Suprapubic skin (tissue), 4 donors: ENCODE results near the gene TGDS. TPM values are rescaled to one million over a fixed set of nuclear protein-coding genes. Genes with fewer than 3 reads are reported as not detected.

Experiments
- DNase-seq, 2 donors: peaks; one replicate each; pipeline ENCODE4 v3.0.0-alpha.2; 2019; ENCODE audit warnings: low spot score in 2 of 2
- H3K27ac ChIP-seq: fragments of 200-600 bp; sonication (generic); one replicate; pipeline ENCODE4 v1.5.1; 2019
- H3K27me3 ChIP-seq: fragments of 200-600 bp; sonication (generic); one replicate; pipeline ENCODE4 v1.5.1; 2019
- H3K36me3 ChIP-seq: fragments of 200-600 bp; sonication (generic); one replicate; pipeline ENCODE4 v1.5.1; 2019
- H3K4me1 ChIP-seq: fragments of 200-600 bp; sonication (generic); one replicate; pipeline ENCODE4 v1.5.1; 2019
- H3K4me3 ChIP-seq: fragments of 200-600 bp; sonication (generic); one replicate; pipeline ENCODE4 v1.5.1; 2019; ENCODE audit warnings: mild to moderate bottlenecking
- H3K9me3 ChIP-seq: fragments of 200-600 bp; sonication (generic); one replicate; pipeline ENCODE4 v1.5.1; 2019
- EP300 ChIP-seq: sonication (generic); formaldehyde crosslinking; IDR thresholded peaks from one replicate; pipeline ENCODE4 v1.6.1; 2017; ENCODE audit warnings: antibody characterized with exemption
- POLR2A ChIP-seq, 2 donors: fragments of 450-650 bp; IDR thresholded peaks; one replicate each; pipeline ENCODE4 v1.6.1; 2017; ENCODE audit warnings: antibody characterized with exemption in 2 of 2, mild to moderate bottlenecking in 2 of 2, moderate library complexity in 2 of 2
- POLR2AphosphoS5 ChIP-seq, 3 donors: sonication (generic); formaldehyde crosslinking; IDR thresholded peaks; one replicate each; pipeline ENCODE4 v1.6.1; 2017; ENCODE audit warnings: antibody characterized with exemption in 3 of 3
- WGBS: methylation state at CpG from one replicate; pipeline ENCODE4 v1.1.5; 2018; 5-methylcytosine and 5-hydroxymethylcytosine counted together
- total RNA-seq, 4 donors: library from RNA; depleted of rRNA; stranded (reverse); fragments of >200 nt; gene quantifications; one replicate each; pipeline ENCODE4 v1.1.0, GENCODE V29; 2016
- TF ChIP-seq, protein P1 (sequence below), 2 donors: fragments of 200-600 bp in 1 of 2; fragments of 450-650 bp in 1 of 2; sonication (generic) in 1 of 2; IDR thresholded peaks; one replicate each; pipeline ENCODE4 v1.5.1; 2016 to 2019; ENCODE audit warnings: antibody characterized with exemption in 2 of 2, mild to moderate bottlenecking in 1 of 2, moderate library complexity in 1 of 2

TGDS gene
- total RNA-seq, 4 donors from 2014 or later, result 7.4 to 9.3 (median 8.0) TPM

DNA sequence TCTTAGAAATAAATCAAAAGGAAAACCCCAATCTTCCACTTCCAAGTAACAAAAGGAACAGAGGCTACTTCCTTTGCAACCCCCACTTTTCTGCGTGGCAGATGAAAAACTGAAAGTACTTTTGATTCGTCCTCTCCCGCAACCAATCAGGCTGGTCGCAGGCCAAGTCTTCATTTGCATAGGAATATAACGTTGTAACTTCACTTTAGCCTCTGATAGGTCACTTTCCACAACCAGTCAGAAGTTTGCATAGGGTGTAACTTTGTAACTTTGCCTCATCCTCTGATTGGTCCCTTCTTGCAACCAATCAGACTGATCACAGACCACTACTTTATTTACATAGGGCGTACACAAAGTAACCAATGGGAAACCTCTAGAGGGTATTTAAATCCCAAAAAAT, 37.2 kb downstream of the TGDS start:
- 73% methylated on average over 6 of the region's 6 CpGs for WGBS

DNA sequence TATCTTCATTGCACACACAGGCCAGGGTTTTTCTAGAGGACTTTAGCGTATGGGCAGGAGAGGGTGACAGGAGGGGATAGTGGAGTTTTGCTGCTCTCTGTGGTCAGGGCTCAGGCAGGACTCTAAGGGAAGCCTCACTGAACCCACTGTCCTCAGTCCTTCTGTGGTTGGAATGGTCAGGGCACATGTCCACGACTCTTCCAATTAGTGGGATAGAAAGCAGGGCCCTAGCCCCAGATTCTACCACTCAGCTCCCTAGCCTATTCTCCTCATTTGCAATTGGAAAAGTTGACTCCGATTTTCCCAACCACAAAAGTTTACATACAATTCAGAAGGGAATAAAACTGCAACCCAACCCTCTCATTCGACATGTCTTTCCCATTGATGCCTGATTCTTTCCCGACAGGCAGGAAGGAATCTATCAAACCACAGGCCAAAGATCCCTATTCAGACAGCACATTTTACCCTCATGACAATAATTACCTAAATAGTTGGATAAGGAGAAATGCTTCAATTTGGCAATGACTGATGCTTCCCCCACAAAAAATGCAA, 38.2 kb downstream of the TGDS start:
- no peak for DNase-seq
- H3K27me3 ChIP-seq, result no peaks in the 10 kb centered on the region
- no peak overlapping the region for H3K4me3 ChIP-seq
- no peak overlapping the region for H3K27ac ChIP-seq
- H3K9me3 ChIP-seq, result no peaks in the 10 kb centered on the region
- H3K4me1 ChIP-seq, result no peaks in the 10 kb centered on the region
- H3K36me3 ChIP-seq, result no peaks in the 10 kb centered on the region
- no peak for TF ChIP-seq POLR2AphosphoS5 (IDR thresholded peaks at IDR 0.05)
- TF ChIP-seq EP300, result no peak
- TF ChIP-seq POLR2A (IDR thresholded peaks at IDR 0.05), result no peak
- TF ChIP-seq, protein P1, sequence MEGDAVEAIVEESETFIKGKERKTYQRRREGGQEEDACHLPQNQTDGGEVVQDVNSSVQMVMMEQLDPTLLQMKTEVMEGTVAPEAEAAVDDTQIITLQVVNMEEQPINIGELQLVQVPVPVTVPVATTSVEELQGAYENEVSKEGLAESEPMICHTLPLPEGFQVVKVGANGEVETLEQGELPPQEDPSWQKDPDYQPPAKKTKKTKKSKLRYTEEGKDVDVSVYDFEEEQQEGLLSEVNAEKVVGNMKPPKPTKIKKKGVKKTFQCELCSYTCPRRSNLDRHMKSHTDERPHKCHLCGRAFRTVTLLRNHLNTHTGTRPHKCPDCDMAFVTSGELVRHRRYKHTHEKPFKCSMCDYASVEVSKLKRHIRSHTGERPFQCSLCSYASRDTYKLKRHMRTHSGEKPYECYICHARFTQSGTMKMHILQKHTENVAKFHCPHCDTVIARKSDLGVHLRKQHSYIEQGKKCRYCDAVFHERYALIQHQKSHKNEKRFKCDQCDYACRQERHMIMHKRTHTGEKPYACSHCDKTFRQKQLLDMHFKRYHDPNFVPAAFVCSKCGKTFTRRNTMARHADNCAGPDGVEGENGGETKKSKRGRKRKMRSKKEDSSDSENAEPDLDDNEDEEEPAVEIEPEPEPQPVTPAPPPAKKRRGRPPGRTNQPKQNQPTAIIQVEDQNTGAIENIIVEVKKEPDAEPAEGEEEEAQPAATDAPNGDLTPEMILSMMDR (IDR thresholded peaks at IDR 0.05), result no peak
- WGBS, result 82% methylated on average over 5 of the region's 5 CpGs

More for the DNA sequence above, 37.2 kb downstream of the TGDS start:
- Histone ChIP-seq H3K36me3 (no peaks in the 10 kb centered on the region), H3K27ac (no peak overlapping the region), H3K4me1 (no peaks in the 10 kb centered on the region), H3K4me3 (no peak overlapping the region), H3K27me3 (no peaks in the 10 kb centered on the region), H3K9me3 (no peaks in the 10 kb centered on the region)
- DNase-seq, result no peak
- TF ChIP-seq, protein P1 (IDR thresholded peaks at IDR 0.05), result no peak
- TF ChIP-seq POLR2AphosphoS5 (IDR thresholded peaks at IDR 0.05), result no peak
- TF ChIP-seq POLR2A (IDR thresholded peaks at IDR 0.05), result no peak
- no peak for TF ChIP-seq EP300

DNA sequence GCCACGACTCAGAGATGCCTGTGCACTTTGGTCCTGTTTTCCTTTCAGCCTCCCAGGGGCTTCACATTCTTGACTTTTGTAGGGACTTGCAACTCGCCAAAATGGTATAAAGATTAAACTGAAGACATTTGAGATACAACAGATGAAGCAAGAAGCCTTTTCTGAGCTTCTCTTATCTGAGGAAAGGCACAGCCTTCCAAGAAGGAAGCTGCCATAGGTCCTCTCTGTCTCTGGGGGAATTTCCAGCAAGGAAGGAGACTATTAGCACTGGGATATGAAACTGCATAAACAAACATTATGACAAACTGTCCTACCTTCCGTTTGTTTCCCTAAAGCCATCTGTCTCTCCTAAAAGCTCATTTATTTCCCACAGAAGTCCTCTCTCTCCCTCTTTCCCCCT, 39.3 kb downstream of the TGDS start:
- WGBS, result 68% methylated on average over 3 of the region's 3 CpGs
- Histone ChIP-seq H3K36me3 (no peaks in the 10 kb centered on the region), H3K4me3 (no peak overlapping the region), H3K9me3 (no peaks in the 10 kb centered on the region), H3K27me3 (no peaks in the 10 kb centered on the region), H3K27ac (no peak overlapping the region), H3K4me1 (no peaks in the 10 kb centered on the region)
- DNase-seq, result no peak
- no peak for TF ChIP-seq POLR2AphosphoS5 (IDR thresholded peaks at IDR 0.05)
- TF ChIP-seq EP300, result no peak
- TF ChIP-seq POLR2A (IDR thresholded peaks at IDR 0.05), result no peak
- TF ChIP-seq, protein P1 (IDR thresholded peaks at IDR 0.05), result no peak

DNA sequence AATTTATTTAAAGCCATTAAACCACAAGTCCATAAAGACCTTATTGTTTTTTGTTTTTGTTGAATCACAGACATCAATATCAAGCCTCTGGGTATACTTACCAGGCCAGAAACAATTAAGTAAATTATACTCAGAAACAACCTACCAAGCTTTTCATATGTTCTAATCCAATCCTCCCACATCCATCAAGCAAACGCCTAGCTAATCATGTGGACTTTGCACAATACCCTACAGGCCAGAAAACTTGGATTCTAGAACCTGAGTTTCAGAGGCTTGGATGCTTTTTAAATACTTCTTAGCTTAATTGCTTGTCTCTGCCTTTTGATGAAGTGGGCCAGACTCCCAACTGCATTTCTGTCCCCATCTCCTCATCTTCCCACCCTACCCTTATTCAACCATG, 39.9 kb downstream of the TGDS start:
- TF ChIP-seq POLR2A (IDR thresholded peaks at IDR 0.05) (no peak), EP300 (no peak), POLR2AphosphoS5 (IDR thresholded peaks at IDR 0.05) (no peak)
- DNase-seq, result no peak
- H3K4me1 ChIP-seq, result no peaks in the 10 kb centered on the region
- no peak overlapping the region for H3K4me3 ChIP-seq
- no peak overlapping the region for H3K27ac ChIP-seq
- 48% methylated on average over 1 of the region's 1 CpG for WGBS
- no peaks in the 10 kb centered on the region for H3K9me3 ChIP-seq
- no peaks in the 10 kb centered on the region for H3K36me3 ChIP-seq
- H3K27me3 ChIP-seq, result no peaks in the 10 kb centered on the region

DNA sequence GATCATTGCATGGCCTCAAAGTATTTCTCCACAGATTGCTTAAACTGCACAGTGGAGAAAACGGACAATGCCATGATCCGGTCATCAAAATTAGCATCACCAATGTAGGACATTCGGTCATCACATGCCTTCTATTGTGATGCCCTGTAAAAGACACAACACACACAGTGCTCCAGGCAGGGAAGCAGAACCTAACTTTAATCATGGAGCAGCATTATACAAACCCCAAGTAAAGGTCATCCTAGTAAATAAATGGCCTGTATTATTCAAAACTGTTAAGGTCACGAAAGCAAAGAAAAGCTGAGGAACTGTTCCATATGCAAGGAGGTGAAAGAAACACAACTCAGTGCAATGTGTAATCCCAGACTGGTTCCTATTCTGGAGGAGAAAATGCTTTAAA, 42.2 kb downstream of the TGDS start:
- TF ChIP-seq EP300 (no peak), POLR2AphosphoS5 (IDR thresholded peaks at IDR 0.05) (no peak), POLR2A (IDR thresholded peaks at IDR 0.05) (no peak)
- TF ChIP-seq, protein P1 (IDR thresholded peaks at IDR 0.05), result no peak
- no peak for DNase-seq
- H3K27ac ChIP-seq, result no peak overlapping the region
- WGBS, result 94% methylated on average over 4 of the region's 4 CpGs
- H3K9me3 ChIP-seq, result no peaks in the 10 kb centered on the region
- H3K4me3 ChIP-seq, result no peak overlapping the region
- H3K36me3 ChIP-seq, result no peaks in the 10 kb centered on the region
- peaks cover 5% of the 10 kb centered on the region for H3K4me1 ChIP-seq
- H3K27me3 ChIP-seq, result no peaks in the 10 kb centered on the region

DNA sequence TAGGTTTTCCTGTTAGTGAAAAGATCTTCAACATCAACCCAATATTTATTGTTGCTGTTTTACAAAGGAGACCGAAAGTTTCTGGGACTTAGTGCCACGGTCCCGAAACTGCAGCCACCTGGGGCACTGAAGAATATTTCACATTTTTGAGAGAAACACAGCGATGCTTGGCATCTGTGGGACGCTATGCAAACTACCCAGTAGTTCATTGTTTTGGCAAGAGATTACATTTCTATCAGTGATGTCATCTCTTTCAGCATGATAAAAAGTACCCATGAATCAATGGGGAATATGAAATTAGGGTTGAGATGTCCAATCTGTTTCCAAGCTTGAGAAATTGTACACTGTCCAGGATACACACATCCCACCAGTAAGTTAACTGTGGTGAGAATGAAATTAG, 43.9 kb downstream of the TGDS start:
- Histone ChIP-seq H3K36me3 (no peaks in the 10 kb centered on the region), H3K4me1 (peaks cover 12% of the 10 kb centered on the region), H3K4me3 (no peak overlapping the region), H3K27me3 (no peaks in the 10 kb centered on the region), H3K9me3 (no peaks in the 10 kb centered on the region), H3K27ac (no peak overlapping the region)
- WGBS, result 79% methylated on average over 5 of the region's 5 CpGs
- no peak for TF ChIP-seq POLR2A (IDR thresholded peaks at IDR 0.05)
- TF ChIP-seq, protein P1 (IDR thresholded peaks at IDR 0.05), result no peak
- TF ChIP-seq POLR2AphosphoS5 (IDR thresholded peaks at IDR 0.05), result no peak
- TF ChIP-seq EP300, result no peak
- no peak for DNase-seq
